GM19438 (cell line): ENCODE data around the gene CUL9.

Source experiments
- ATAC-seq: cut with Tn5 transposase; IDR thresholded peaks from one replicate; pipeline ENCODE4 v1.9.1; 2021; ENCODE audit warnings: low read depth; ENCODE audit not compliant: unreplicated experiment

Gene CUL9

GRCh38 chr6:43172104-43173007 lies 9.6 kb upstream of the CUL9 start:
- ATAC-seq, result no peak

DNA sequence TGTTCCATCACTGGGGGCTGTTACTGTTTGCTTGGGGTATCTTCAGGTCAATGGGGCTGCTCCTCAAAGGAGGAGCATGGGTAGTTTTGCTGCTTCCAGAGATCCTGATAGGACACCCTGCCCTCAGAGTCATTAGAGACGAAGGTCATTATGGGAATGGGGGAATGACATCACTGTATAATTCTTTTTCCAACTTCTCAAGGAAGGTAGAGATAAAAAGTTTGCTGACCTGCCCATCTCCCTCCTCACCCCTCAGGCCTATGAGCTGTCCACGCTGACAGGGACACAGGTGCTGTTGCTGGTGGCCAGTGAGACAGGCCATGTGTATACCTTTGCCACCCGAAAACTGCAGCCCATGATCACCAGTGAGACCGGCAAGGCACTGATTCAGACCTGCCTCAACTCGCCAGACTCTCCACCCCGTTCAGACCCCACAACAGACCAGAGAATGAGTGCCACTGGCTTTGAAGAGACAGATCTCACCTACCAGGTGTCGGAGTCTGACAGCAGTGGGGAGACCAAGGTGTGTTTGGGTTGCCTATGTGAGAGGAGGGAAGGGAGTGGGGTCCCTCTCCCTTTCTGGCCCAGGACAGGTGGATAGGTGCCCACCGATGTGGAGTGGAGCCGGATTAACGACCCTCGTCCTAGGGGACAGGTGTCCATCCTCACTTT lies 8.3 kb upstream of the CUL9 start:
- no peak for ATAC-seq

GRCh38 chr6:43174263-43175112 lies 7.5 kb upstream of the CUL9 start:
- ATAC-seq, result peak; percentile 70

DNA sequence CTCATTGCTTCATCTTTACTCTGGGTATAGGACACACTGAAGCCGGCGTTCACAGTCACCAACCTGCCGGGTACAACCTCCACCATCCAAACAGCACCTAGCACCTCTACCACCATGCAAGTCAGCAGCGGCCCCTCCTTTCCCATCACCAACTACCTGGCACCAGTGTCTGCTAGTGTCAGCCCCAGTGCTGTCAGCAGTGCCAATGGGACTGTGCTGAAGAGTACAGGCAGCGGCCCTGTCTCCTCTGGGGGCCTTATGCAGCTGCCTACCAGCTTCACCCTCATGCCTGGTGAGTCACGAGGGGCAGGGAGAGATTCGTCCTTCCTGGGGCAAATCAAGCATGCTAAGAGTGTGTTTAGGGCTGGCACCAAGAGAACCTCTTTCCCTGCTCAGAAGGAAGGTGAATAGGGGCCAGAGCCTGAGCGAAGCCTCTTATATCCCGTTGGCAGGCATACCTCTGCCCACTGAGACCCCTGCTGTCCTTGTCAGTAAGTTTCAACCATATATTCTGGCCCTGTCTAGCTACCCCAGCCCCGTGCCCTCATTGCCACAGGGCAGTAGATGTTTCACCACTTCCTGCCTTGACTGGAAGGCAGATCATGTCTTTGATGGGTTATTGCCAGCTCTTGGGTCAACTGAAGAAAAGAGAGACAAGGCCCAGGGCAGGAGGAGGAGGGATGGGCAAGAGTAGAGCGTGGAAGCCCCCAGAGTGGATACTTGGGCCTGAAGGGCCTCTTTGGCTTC lies 6.1 kb upstream of the CUL9 start:
- no peak for ATAC-seq

DNA sequence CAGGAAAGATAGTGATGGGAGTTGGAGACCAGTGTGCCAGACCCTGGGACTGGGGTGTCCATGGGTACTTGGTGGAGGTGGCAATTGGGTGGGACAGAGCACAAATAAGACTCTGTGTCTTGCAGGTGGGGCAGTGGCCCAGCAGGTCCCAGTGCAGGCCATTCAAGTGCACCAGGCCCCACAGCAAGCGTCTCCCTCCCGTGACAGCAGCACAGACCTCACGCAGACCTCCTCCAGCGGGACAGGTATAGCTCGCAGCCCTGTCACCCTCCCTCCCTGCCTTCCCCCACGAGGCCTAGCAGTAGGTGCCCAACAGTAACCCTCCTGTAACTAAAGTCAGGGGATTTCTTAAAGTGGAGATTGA lies 5.6 kb upstream of the CUL9 start:
- ATAC-seq, result no peak

DNA sequence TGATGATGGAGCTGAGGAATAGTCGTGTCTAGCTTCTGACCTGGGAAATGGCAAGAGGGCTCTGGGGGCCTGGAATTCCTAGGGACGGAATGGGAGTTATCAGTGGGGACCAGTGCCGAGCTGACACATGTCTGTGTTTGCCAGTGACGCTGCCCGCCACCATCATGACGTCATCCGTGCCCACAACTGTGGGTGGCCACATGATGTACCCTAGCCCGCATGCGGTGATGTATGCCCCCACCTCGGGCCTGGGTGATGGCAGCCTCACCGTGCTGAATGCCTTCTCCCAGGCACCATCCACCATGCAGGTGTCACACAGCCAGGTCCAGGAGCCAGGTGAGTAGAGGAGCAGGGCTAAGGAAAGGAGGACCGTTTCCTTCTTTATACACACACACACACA lies 3.8 kb upstream of the CUL9 start:
- no peak for ATAC-seq

DNA sequence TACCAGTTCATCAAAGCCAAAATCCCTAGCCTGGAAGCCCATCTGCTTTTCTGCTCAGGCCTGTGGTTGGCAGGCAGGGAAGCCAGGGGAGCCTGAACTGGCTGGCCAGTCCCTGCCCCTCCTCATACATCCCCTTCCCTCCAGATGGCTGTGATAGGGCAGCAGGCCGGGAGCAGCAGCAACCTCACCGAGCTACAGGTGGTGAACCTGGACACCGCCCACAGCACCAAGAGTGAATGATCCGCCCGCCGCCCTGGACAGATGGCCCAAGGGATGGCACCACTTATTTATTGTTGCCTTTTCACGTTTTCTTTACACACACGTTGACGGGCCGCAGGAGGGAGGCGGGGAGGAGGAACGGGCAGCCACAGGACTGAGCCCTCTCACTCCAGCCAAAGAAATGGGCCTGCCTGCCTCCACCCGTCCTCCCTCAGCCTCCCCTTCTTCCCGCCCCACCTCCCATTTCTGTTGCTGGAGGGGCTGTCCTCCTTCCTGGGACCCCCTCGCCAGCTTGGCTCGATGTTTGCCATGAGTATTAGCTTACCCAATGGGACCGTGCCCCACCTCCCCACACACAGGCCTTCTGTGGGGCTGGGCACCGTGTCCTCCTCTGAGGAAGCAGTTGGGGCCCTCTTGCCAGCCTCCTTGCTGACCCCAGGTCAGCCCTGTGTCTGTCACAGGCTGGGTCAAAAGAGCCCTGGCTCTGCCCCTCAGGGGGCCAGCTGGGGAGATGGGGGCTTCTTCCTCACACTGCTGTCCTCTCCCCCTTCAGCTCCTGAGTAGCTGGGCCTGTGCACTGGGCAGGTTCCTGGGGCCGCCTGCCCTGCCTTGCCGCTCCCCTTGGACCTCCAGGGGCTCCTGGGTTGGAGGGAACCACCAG lies 2.8 kb upstream of the CUL9 start:
- ATAC-seq, result no peak

DNA sequence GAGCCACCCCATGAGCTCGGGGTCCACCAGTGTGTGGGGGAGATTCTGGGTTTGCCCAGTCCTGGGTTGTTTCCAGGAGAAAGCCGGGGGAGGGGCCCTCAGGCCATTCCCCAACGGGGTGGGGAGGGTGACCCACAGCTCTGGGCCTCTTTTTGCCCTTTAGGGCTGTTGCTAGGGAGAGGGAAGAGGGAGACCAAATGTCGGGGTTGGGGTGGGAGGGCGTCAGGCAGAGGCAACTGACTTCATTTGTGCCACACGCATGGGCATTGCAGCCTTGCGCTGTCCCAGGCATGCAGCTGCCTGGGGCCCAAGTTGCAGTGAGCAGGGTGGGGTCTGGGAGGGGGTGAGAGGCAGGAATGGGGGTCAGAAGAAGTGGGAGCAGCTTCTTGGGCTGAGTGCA lies 1.9 kb upstream of the CUL9 start:
- ATAC-seq, result no peak

GRCh38 chr6:43180985-43181384 lies 1.0 kb upstream of the CUL9 start:
- ATAC-seq, result no peak

DNA sequence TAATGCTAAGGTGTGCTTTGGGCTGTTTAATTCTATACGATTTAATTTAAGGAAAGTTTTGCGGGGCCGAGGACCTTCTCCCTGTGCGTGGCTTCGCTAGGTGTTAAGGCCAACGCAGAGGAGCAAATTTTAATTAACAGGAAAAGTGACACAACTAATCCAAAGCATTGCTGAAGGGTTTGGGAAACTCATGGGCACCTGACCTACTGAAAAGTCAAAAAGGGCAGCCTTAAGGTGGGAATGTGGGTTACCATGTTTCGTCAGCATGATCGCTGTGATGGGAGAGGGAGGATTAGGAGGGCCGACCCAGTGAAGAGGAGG lies 415 bp upstream of the CUL9 start:
- no peak for ATAC-seq

DNA sequence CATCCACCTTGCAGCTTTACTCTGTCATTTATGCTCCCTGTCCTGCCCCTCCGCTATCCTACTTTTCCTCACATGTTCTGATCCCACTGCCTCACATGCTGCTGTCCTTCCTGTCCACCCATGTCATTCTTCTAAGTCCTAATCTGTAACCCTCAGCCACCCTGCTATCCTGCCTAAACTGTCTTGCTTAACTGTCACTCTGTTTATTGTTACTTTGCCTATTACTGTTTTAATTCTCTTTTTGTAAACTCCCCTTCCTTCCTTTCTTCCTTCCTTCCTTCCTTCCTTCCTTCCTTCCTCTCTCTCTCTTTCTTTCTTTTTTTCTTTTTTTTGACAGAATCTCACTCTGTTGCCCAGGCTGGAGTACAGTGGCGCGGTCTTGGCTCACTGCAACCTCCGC lies 1.4 kb downstream of the CUL9 start:
- ATAC-seq, result no peak

DNA sequence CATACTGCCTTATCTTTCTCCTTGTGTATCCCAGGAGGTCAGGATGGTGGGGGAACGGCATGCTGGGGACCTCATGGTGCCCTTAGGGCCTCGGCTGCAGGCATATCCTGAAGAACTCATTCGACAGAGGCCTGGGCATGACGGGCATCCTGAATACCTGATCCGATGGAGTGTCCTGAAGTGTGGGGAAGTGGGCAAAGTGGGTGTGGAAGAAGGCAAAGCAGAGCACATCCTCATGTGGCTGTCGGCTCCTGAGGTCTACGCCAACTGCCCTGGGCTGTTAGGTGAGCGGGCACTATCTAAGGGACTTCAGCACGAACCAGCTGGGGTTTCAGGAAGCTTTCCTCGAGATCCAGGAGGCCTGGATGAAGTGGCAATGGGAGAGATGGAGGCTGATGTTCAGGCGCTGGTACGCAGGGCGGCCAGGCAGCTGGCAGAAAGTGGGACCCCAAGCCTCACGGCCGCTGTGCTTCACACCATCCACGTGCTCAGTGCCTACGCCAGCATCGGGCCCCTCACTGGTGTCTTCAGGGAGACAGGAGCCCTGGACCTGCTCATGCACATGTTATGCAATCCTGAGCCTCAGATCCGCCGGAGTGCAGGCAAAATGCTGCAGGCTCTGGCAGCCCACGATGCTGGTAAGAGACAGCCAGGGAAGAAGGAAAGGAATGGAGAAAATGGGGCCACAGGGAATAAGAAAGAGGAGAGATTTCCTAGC lies 2.4 kb downstream of the CUL9 start:
- no peak for ATAC-seq

DNA sequence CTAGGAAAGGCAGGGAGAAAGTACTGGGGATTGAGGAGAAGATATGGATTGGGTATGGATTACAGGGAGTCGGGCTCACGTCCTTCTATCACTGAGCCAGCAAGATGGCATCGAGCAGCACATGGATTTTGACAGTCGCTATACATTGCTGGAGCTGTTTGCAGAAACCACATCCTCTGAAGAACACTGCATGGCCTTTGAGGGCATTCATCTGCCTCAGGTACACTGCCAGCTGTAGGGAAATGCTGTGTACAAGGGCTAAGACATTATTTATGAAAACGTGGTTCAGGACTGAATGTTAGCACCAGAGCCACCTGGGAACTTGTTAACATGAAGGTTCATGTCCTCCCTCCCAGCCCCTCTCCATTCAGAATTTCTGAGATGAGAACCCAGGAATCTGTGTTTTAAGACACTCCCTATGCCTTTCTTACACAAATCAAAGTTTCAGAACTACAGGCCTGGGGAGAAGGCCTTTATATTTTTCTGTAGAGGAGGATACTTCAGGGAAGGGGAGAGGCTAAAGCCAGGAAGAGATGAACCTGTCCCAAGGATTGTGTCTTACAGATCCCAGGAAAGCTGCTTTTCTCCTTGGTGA lies 3.5 kb downstream of the CUL9 start:
- ATAC-seq, result no peak

GRCh38 chr6:43186019-43186418 lies 4.0 kb downstream of the CUL9 start:
- ATAC-seq, result no peak

DNA sequence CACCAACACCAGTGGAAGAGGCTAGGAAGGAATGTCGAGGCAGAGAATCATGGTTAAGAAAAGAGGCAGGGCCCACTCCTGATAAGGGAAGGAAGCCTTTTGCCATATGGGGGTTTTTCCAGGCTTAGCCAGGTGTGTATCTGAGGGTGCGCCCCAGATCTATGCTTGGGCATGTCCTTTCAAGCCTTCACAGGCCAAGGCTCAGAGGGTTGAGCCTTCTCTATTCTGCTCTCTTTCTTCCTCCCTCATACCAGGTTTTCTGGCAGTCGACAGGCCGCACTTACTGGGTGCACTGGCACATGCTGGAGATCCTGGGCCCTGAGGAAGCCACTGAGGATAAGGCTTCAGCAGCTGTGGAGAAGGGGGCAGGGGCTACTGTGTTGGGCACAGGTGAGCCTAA lies 4.7 kb downstream of the CUL9 start:
- no peak for ATAC-seq

DNA sequence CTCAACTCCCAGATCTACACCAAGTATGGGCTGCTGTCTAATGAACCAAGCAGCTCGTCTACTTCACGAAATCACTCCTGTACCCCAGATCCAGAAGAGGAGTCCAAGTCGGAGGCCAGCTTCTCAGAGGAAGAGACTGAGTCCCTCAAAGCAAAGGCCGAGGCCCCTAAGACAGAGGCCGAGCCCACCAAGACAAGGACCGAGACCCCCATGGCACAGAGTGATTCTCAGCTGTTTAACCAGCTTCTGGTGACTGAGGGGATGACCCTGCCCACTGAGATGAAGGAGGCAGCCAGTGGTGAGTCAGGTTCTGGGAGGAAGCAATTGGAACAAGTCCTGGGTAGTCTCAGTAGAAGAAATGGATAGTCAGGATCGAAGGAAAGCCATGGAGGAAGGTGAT lies 5.8 kb downstream of the CUL9 start:
- no peak for ATAC-seq

DNA sequence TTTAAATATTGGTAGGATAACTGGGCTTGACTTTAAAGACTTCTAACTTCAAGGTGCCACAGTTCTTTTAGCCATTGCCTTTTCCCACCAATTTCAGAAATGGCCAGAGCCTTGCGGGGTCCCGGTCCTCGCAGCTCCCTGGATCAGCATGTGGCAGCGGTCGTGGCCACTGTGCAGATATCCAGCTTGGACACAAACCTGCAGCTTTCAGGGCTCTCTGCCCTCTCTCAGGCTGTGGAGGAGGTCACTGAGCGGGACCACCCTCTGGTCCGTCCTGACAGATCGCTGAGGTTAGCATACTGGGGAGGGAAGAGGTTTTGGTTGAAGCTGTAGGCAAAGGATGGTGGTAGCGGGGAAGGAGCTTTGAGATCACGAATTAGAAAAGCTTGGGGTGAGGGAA lies 6.4 kb downstream of the CUL9 start:
- ATAC-seq, result no peak

- no peak for ATAC-seq
Measured at GRCh38 chr6:43189776-43190304, 7.8 kb downstream of the CUL9 start.

GRCh38 chr6:43192911-43193310 lies 10.9 kb downstream of the CUL9 start:
- no peak for ATAC-seq
